Ishikawa (cell line): Measurements from ENCODE around the gene CYP2U1.

ENCODE experiments used
- EGR1 ChIP-seq: IDR thresholded peaks from 2 replicates; pipeline ENCODE4 v1.6.1; 2012
- EP300 ChIP-seq: IDR thresholded peaks from 2 replicates; pipeline ENCODE4 v1.6.1; 2012; ENCODE audit warnings: borderline replicate concordance
- REST ChIP-seq: IDR thresholded peaks from 2 replicates; pipeline ENCODE4 v1.6.1; 2012; ENCODE audit warnings: low read depth, mild to moderate bottlenecking
- YY1 ChIP-seq: IDR thresholded peaks from 2 replicates; pipeline ENCODE4 v1.6.1; 2012; ENCODE audit warnings: low read depth

- TF ChIP-seq EP300, result no peak
- TF ChIP-seq YY1, result no peak
- TF ChIP-seq EGR1, result no peak
- TF ChIP-seq REST, result no peak
Measured at GRCh38 chr4:107970063-107970798, 38.9 kb downstream of the CYP2U1 start.
